DND-41 (cell line): ENCODE measurements around the gene IFIH1.

ENCODE experiments used
- ATAC-seq: fragments of 200-7000 bp; cut with Tn5 transposase; 3 replicates; pipeline ENCODE4 v1.9.1; 2021; ENCODE audit warnings: low read depth; ENCODE audit not compliant: insufficient read depth
- DNase-seq: peaks from one replicate; pipeline ENCODE4 v3.0.0-alpha.2; 2020
- H2AFZ ChIP-seq: 2 replicates; pipeline ENCODE4 v1.6.0; 2012; ENCODE audit warnings: low read depth, low read length
- H3K27ac ChIP-seq: 2 replicates; pipeline ENCODE4 v1.5.1; 2012; ENCODE audit warnings: low read length, inconsistent platforms
- H3K27me3 ChIP-seq: fragments of 200-600 bp; sonication (generic); 2 replicates; pipeline ENCODE4 v1.6.0; 2012; ENCODE audit warnings: low read length, mild to moderate bottlenecking, inconsistent platforms; ENCODE audit not compliant: insufficient read depth, poor library complexity
- H3K36me3 ChIP-seq: 2 replicates; pipeline ENCODE4 v1.5.1; 2012; ENCODE audit warnings: low read length, inconsistent platforms; ENCODE audit not compliant: insufficient read depth
- H3K4me1 ChIP-seq: 2 replicates; pipeline ENCODE4 v1.5.1; 2012; ENCODE audit warnings: mild to moderate bottlenecking, low read length; ENCODE audit not compliant: insufficient read depth
- H3K4me2 ChIP-seq: 2 replicates; pipeline ENCODE4 v1.6.0; 2012; ENCODE audit warnings: mild to moderate bottlenecking, moderate library complexity, low read length, inconsistent platforms; ENCODE audit not compliant: insufficient read depth
- H3K4me3 ChIP-seq, 2 experiments: fragments of 200-600 bp in 1 of 2; shearing (Covaris generic) in 1 of 2; 2 replicates each; pipeline ENCODE4 v1.5.1; 2012 to 2016; ENCODE audit warnings: inconsistent platforms in 2 of 2, low read length in 2 of 2, mild to moderate bottlenecking in 2 of 2, low read depth in 1 of 2, moderate library complexity in 1 of 2
- H3K79me2 ChIP-seq: 2 replicates; pipeline ENCODE4 v1.6.0; 2012; ENCODE audit warnings: low read length, inconsistent platforms; ENCODE audit not compliant: insufficient read depth
- H3K9ac ChIP-seq: 2 replicates; pipeline ENCODE4 v1.6.0; 2012; ENCODE audit warnings: low read depth, mild to moderate bottlenecking, inconsistent platforms, low read length, moderate library complexity
- H3K9me3 ChIP-seq: 2 replicates; pipeline ENCODE4 v1.5.1; 2012; ENCODE audit warnings: low read length, moderate library complexity, mild to moderate bottlenecking, inconsistent platforms; ENCODE audit not compliant: insufficient read depth, severe bottlenecking
- H4K20me1 ChIP-seq: 2 replicates; pipeline ENCODE4 v1.6.0; 2012; ENCODE audit warnings: low read length; ENCODE audit not compliant: insufficient read depth
- CTCF ChIP-seq: IDR thresholded peaks from 2 replicates; pipeline ENCODE4 v1.5.1; 2012; ENCODE audit warnings: borderline replicate concordance, low read length, moderate library complexity, mild to moderate bottlenecking; ENCODE audit not compliant: poor library complexity, severe bottlenecking; ENCODE audit errors: extremely low read depth
- EZH2 ChIP-seq: IDR thresholded peaks from 3 replicates; pipeline ENCODE4 v1.6.1; 2012; ENCODE audit warnings: borderline replicate concordance, low read depth, mild to moderate bottlenecking, moderate library complexity, low read length, inconsistent platforms; ENCODE audit not compliant: severe bottlenecking

The IFIH1 gene

GRCh38 chr2:162330881-162331280, 12.4 kb upstream of the IFIH1 start:
- H3K4me3 ChIP-seq: no peak overlapping the region
- H3K4me1 ChIP-seq: no peaks in the 10 kb centered on the region
- ATAC-seq (no peak), DNase-seq (no peak)
- TF ChIP-seq EZH2 (no peak), CTCF (no peak)
- H3K4me2 ChIP-seq: no peak overlapping the region
- no peaks in the 10 kb centered on the region for H4K20me1 ChIP-seq
- no peak overlapping the region for H2AFZ ChIP-seq
- no peaks in the 10 kb centered on the region for H3K79me2 ChIP-seq
- no peak overlapping the region for H3K9ac ChIP-seq
- H3K36me3 ChIP-seq: no peaks in the 10 kb centered on the region
- H3K27ac ChIP-seq: no peak overlapping the region
- H3K9me3 ChIP-seq: no peaks in the 10 kb centered on the region
- no peaks in the 10 kb centered on the region for H3K27me3 ChIP-seq

GRCh38 chr2:162328424-162329157, 10.1 kb upstream of the IFIH1 start:
- Histone ChIP-seq H3K9ac (no peak overlapping the region), H3K4me2 (no peak overlapping the region), H3K79me2 (no peaks in the 10 kb centered on the region), H3K36me3 (no peaks in the 10 kb centered on the region), H3K4me3 (no peak overlapping the region), H3K9me3 (no peaks in the 10 kb centered on the region), H3K27me3 (no peaks in the 10 kb centered on the region), H2AFZ (no peak overlapping the region), H4K20me1 (no peaks in the 10 kb centered on the region), H3K27ac (no peak overlapping the region), H3K4me1 (no peaks in the 10 kb centered on the region)
- TF ChIP-seq CTCF: no peak
- no peak for TF ChIP-seq EZH2
- no peak for DNase-seq
- ATAC-seq: peak; percentile 51; the same call in 1 of the 3 replicates

- H3K9me3 ChIP-seq: no peaks in the 10 kb centered on the region
Observed at GRCh38 chr2:162327806-162328205, 9.3 kb upstream of the IFIH1 start.

More at GRCh38 chr2:162327806-162328205, 9.3 kb upstream of the IFIH1 start:
- DNase-seq: no peak
- Histone ChIP-seq H3K4me1 (no peaks in the 10 kb centered on the region), H3K27me3 (no peaks in the 10 kb centered on the region), H3K4me3 (no peak overlapping the region), H3K4me2 (no peak overlapping the region), H3K79me2 (no peaks in the 10 kb centered on the region), H2AFZ (no peak overlapping the region), H3K27ac (no peak overlapping the region), H3K36me3 (no peaks in the 10 kb centered on the region), H3K9ac (no peak overlapping the region), H4K20me1 (no peaks in the 10 kb centered on the region)
- no peak for TF ChIP-seq EZH2
- no peak for TF ChIP-seq CTCF
- no peak for ATAC-seq
